Measurements from ENCODE around the gene ACCSL. TPM values are rescaled to one million over a fixed set of nuclear protein-coding genes. Genes with fewer than 3 reads are reported as not detected.

The ACCSL gene
- total RNA-seq, 1 donor from 2014 or later: not detected

DNA sequence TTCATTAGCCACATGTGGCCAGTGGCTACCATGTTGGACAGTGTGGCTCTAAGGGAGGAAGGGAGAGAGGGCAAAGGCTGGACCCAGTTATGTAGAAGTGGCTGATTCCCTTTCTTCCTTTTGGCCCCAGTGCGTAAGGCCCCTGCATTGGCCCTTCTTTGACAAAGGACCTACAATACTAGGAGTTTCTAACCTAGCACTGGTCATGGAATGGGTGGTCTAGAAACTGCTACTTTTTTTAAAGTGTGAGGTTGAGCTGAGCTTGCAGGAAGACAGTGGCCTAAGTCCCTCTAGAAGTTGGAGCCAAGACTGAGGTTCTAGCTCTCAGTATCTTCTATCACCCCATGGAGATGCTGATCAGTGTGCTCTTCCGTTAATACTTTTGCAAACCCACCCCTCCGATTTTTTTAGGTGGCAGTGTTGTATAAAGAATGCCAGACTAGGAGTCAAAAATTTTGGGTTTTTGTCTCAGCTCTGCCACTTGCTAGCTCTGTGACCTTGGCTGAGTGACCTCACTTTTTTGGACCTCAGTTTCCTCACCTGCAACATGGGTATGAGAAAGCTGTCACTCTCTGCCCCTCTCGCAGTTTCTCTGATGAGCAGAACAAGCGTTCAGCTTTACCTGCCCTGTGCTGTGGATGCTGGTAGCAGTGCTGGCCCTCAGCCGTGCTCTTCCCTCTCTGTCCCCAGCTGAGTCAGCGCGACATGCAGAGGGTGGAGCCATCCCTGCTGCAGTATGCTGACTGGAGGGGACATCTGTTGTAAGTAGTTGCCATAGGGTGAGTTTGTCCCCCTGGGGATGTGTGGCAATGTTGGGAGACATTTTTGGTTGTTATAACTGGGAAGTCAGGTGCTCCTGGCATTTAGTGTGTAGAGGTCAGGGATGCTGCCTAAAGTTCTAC lies 25.2 kb downstream of the ACCSL start:
- Mint-ChIP-seq H3K27ac (no peak overlapping the region), H3K4me1 (ENCODE audit: low read depth) (no peaks in the 10 kb centered on the region), H3K9me3 (no peaks in the 10 kb centered on the region), H3K4me3 (no peak overlapping the region), H3K36me3 (ENCODE audit: low read depth) (peaks cover 14% of the 10 kb centered on the region), H3K27me3 (ENCODE audit: insufficient read depth) (no peaks in the 10 kb centered on the region)
- DNase-seq (ENCODE audit: low spot score): no peak
- intact Hi-C loops (cut with micrococcal nuclease): no loop called here

GRCh38 chr11:44078794-44079193 lies 31.0 kb downstream of the ACCSL start:
- peaks cover 9% of the 10 kb centered on the region for H3K36me3 Mint-ChIP-seq (ENCODE audit: low read depth)
- H3K9me3 Mint-ChIP-seq: no peaks in the 10 kb centered on the region
- no peak overlapping the region for H3K27ac Mint-ChIP-seq
- no peaks in the 10 kb centered on the region for H3K4me1 Mint-ChIP-seq (ENCODE audit: low read depth)
- DNase-seq (ENCODE audit: low spot score): no peak
- intact Hi-C loops (cut with micrococcal nuclease): no loop called here
- no peak overlapping the region for H3K4me3 Mint-ChIP-seq
- H3K27me3 Mint-ChIP-seq (ENCODE audit: insufficient read depth): no peaks in the 10 kb centered on the region

DNA sequence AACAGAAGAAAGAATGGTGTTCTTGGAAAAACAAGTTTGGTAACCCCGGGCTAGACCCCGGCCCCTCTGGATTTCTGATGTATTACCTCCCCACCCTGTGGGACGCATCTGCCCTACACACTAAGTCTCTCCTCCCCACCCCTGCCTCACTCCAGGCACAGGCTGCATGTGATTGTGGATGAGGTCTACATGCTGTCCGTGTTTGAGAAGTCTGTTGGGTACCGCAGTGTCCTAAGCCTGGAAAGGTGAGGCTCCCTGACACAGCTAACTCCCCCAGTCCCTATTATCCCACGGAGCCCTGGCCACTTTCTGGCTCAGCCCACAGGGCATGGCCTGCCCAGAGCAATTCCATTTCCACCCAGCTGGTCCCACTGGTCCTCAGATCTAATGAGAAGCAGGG lies 31.6 kb downstream of the ACCSL start:
- no peak for DNase-seq (ENCODE audit: low spot score)
- Mint-ChIP-seq H3K36me3 (ENCODE audit: low read depth) (peaks cover 14% of the 10 kb centered on the region), H3K4me3 (no peak overlapping the region), H3K27ac (no peak overlapping the region), H3K27me3 (ENCODE audit: insufficient read depth) (no peaks in the 10 kb centered on the region), H3K4me1 (ENCODE audit: low read depth) (no peaks in the 10 kb centered on the region), H3K9me3 (no peaks in the 10 kb centered on the region)
- intact Hi-C loops (cut with micrococcal nuclease): no loop called here

DNA sequence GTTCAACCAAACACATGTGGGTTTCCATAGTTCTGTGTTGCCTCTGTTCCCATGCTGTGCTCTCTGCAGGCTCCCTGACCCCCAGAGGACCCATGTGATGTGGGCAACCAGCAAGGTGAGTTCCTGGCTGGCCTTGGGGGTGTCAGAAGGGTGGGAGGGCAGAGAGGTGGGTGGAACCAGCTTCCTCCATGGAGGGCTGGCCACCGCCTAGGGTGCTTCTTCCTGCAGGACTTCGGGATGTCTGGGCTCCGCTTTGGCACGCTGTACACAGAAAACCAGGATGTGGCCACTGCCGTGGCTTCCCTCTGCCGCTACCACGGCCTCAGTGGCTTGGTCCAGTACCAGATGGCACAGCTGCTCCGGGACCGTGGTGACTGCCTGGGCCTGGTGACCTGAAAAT lies 33.2 kb downstream of the ACCSL start:
- Mint-ChIP-seq H3K4me1 (ENCODE audit: low read depth) (no peaks in the 10 kb centered on the region), H3K9me3 (peaks cover 5% of the 10 kb centered on the region), H3K27me3 (ENCODE audit: insufficient read depth) (no peaks in the 10 kb centered on the region), H3K27ac (no peak overlapping the region), H3K4me3 (no peak overlapping the region), H3K36me3 (ENCODE audit: low read depth) (peaks cover 14% of the 10 kb centered on the region)
- intact Hi-C loops (cut with micrococcal nuclease): no loop called here
- no peak for DNase-seq (ENCODE audit: low spot score)

- Mint-ChIP-seq H3K27me3 (ENCODE audit: insufficient read depth) (no peaks in the 10 kb centered on the region), H3K27ac (no peak overlapping the region), H3K9me3 (peaks cover 5% of the 10 kb centered on the region), H3K36me3 (ENCODE audit: low read depth) (peaks cover 17% of the 10 kb centered on the region), H3K4me3 (no peak overlapping the region), H3K4me1 (ENCODE audit: low read depth) (peaks cover 2% of the 10 kb centered on the region)
- DNase-seq (ENCODE audit: low spot score): no peak
- intact Hi-C loops (cut with micrococcal nuclease): no loop called here
These were observed 34.9 kb downstream of the ACCSL start for GRCh38 chr11:44082645-44083044.

DNA sequence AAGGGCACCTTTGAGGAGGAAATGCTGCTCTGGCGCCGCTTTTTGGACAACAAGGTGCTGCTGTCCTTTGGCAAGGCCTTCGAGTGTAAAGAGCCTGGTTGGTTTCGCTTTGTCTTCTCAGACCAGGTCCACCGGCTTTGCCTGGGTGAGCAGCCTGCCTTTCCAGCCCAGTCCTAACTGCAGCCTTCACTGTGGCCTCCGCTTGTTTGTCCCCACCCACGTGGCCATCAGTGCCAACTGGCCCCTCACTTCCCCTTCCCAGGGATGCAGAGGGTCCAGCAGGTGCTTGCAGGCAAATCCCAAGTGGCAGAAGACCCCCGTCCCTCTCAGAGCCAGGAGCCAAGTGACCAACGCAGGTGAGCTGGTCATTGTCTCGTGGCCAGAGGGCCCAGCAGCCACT lies 35.7 kb downstream of the ACCSL start:
- no peak for DNase-seq (ENCODE audit: low spot score)
- Mint-ChIP-seq H3K4me1 (ENCODE audit: low read depth) (peaks cover 10% of the 10 kb centered on the region), H3K4me3 (no peak overlapping the region), H3K27ac (no peak overlapping the region), H3K9me3 (peaks cover 5% of the 10 kb centered on the region), H3K27me3 (ENCODE audit: insufficient read depth) (no peaks in the 10 kb centered on the region), H3K36me3 (ENCODE audit: low read depth) (peaks cover 16% of the 10 kb centered on the region)
- intact Hi-C loops (cut with micrococcal nuclease): no loop called here

- peaks cover 15% of the 10 kb centered on the region for H3K4me1 Mint-ChIP-seq (ENCODE audit: low read depth)
- H3K27ac Mint-ChIP-seq: no peak overlapping the region
- no peaks in the 10 kb centered on the region for H3K27me3 Mint-ChIP-seq (ENCODE audit: insufficient read depth)
- peaks cover 5% of the 10 kb centered on the region for H3K9me3 Mint-ChIP-seq
- intact Hi-C loops (cut with micrococcal nuclease): no loop called here
- peaks cover 16% of the 10 kb centered on the region for H3K36me3 Mint-ChIP-seq (ENCODE audit: low read depth)
- H3K4me3 Mint-ChIP-seq: no peak overlapping the region
- DNase-seq (ENCODE audit: low spot score): no peak
These were observed 36.1 kb downstream of the ACCSL start for GRCh38 chr11:44083906-44084305.

GRCh38 chr11:44085330-44085729 lies 37.5 kb downstream of the ACCSL start:
- intact Hi-C loops (cut with micrococcal nuclease): no loop called here
- H3K4me1 Mint-ChIP-seq (ENCODE audit: low read depth): peaks cover 18% of the 10 kb centered on the region
- H3K36me3 Mint-ChIP-seq (ENCODE audit: low read depth): peaks cover 18% of the 10 kb centered on the region
- no peak overlapping the region for H3K4me3 Mint-ChIP-seq
- no peaks in the 10 kb centered on the region for H3K27me3 Mint-ChIP-seq (ENCODE audit: insufficient read depth)
- H3K27ac Mint-ChIP-seq: no peak overlapping the region
- peaks cover 5% of the 10 kb centered on the region for H3K9me3 Mint-ChIP-seq
- no peak for DNase-seq (ENCODE audit: low spot score)

DNA sequence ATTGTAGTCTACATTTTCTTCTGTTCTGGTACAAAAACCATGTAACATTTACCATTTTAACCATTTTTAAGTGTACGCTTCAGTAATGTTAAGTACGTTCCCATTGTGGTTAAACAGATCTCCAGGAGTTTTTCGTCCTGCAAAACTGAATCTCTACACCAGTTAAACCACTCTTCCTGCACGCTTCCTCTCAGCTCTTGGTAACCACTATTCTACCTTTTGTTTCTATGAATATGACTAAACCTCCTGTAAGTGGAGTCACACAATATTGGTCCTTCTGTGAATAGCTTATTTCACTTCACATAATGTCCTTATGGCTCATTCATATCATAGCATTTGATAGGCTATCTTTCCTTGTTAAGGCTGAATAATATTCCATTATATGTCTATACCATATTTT lies 40.6 kb downstream of the ACCSL start:
- Mint-ChIP-seq H3K36me3 (ENCODE audit: low read depth) (peaks cover 16% of the 10 kb centered on the region), H3K27ac (no peak overlapping the region), H3K4me1 (ENCODE audit: low read depth) (peaks cover 18% of the 10 kb centered on the region), H3K9me3 (peaks cover 5% of the 10 kb centered on the region), H3K27me3 (ENCODE audit: insufficient read depth) (no peaks in the 10 kb centered on the region), H3K4me3 (no peak overlapping the region)
- intact Hi-C loops (cut with micrococcal nuclease): no loop called here
- no peak for DNase-seq (ENCODE audit: low spot score)

- intact Hi-C loops (cut with micrococcal nuclease): no loop called here
- no peak for DNase-seq (ENCODE audit: low spot score)
- Mint-ChIP-seq H3K4me3 (no peak overlapping the region), H3K36me3 (ENCODE audit: low read depth) (peaks cover 14% of the 10 kb centered on the region), H3K4me1 (ENCODE audit: low read depth) (peaks cover 18% of the 10 kb centered on the region), H3K27me3 (ENCODE audit: insufficient read depth) (no peaks in the 10 kb centered on the region), H3K27ac (no peak overlapping the region), H3K9me3 (peaks cover 5% of the 10 kb centered on the region)
These were observed 41.1 kb downstream of the ACCSL start for GRCh38 chr11:44088871-44089270.

- DNase-seq (ENCODE audit: low spot score): no peak
- H3K4me3 Mint-ChIP-seq: no peak overlapping the region
- no peak overlapping the region for H3K27ac Mint-ChIP-seq
- no peaks in the 10 kb centered on the region for H3K27me3 Mint-ChIP-seq (ENCODE audit: insufficient read depth)
- H3K4me1 Mint-ChIP-seq (ENCODE audit: low read depth): peaks cover 33% of the 10 kb centered on the region
- H3K36me3 Mint-ChIP-seq (ENCODE audit: low read depth): peaks cover 8% of the 10 kb centered on the region
- intact Hi-C loops (cut with micrococcal nuclease): loop anchor here (10.0 kb wide), 1 partner anchor 864 kb away; the partner anchor contains the start of gene TP53I11
- H3K9me3 Mint-ChIP-seq: peaks cover 3% of the 10 kb centered on the region
These were observed 42.8 kb downstream of the ACCSL start for GRCh38 chr11:44090539-44090938.

- intact Hi-C loops (cut with micrococcal nuclease): loop anchor here (1.0 to 10.0 kb wide), 8 partner anchors 16 to 860 kb away; partner anchors contain the start of genes ACCS, API5, C11orf96 and TP53I11
- peak overlapping the region; percentile 10 for H3K27ac Mint-ChIP-seq
- H3K9me3 Mint-ChIP-seq: no peaks in the 10 kb centered on the region
- peaks cover 4% of the 10 kb centered on the region for H3K36me3 Mint-ChIP-seq (ENCODE audit: low read depth)
- peak overlapping the region; percentile 69 for H3K4me3 Mint-ChIP-seq
- H3K4me1 Mint-ChIP-seq (ENCODE audit: low read depth): peaks cover 30% of the 10 kb centered on the region
- peak; percentile 65 for DNase-seq (ENCODE audit: low spot score)
- H3K27me3 Mint-ChIP-seq (ENCODE audit: insufficient read depth): no peaks in the 10 kb centered on the region
These were observed 46.6 kb downstream of the ACCSL start for GRCh38 chr11:44094260-44094868.

Data from activated T-helper 1 cell treated with anti-CD3 and anti-CD28 coated beads, Interleukin-12 subunit alpha, Interleukin-12 subunit beta, Interleukin-2, Interleukin-4 antibody, amounts not matched to agents 30 ng/mL and 10 ng/mL and 1 ng/mL, durations not matched to agents 14 hours and 24 hours and 36 hours (primary cell).